Stomach (tissue), 9 donors: ENCODE results near the gene CCDC3. TPM values are rescaled to one million over a fixed set of nuclear protein-coding genes. Genes with fewer than 3 reads are reported as not detected.
A peak's percentile ranks its signal among the peaks of the same experiment; 100 is the strongest.

Source experiments
- DNase-seq, 2 donors: peaks; one replicate each; pipeline versions ENCODE4 v3.0.0 to v3.0.0-alpha.2; 2013 to 2019
- H3K27ac ChIP-seq, 5 donors: fragments of 200-600 bp in 4 of 5; sonication (generic) in 4 of 5; one replicate each; pipeline ENCODE4 v1.5.1; 2013 to 2019; ENCODE audit warnings: mild to moderate bottlenecking in 1 of 5, moderate library complexity in 1 of 5
- H3K27me3 ChIP-seq, 3 donors: fragments of 200-600 bp; sonication (generic); one replicate each; pipeline ENCODE4 v1.5.1; 2017 to 2019; ENCODE audit warnings: mixed run types in 1 of 3
- H3K36me3 ChIP-seq, 4 donors: fragments of 200-600 bp; sonication (generic); 1 replicate in 3 of 4; 2 replicates in 1 of 4; pipeline ENCODE4 v1.5.1; 2016 to 2019
- H3K4me1 ChIP-seq, 4 donors: fragments of 200-600 bp; sonication (generic); one replicate each; pipeline ENCODE4 v1.5.1; 2016 to 2019
- H3K4me3 ChIP-seq, 4 donors: fragments of 200-600 bp; sonication (generic) in 3 of 4; one replicate each; pipeline ENCODE4 v1.5.1; 2016 to 2019; ENCODE audit warnings: mild to moderate bottlenecking in 1 of 4
- H3K9me3 ChIP-seq, 4 donors: fragments of 200-600 bp; sonication (generic); one replicate each; pipeline ENCODE4 v1.5.1; 2016 to 2019
- CTCF ChIP-seq, 7 experiments: fragments of 450-650 bp in 4 of 7; fragments of 200-600 bp in 3 of 7; sonication (generic) in 3 of 7; IDR thresholded peaks; one replicate each; pipeline ENCODE4 v1.5.1; 2016 to 2019; ENCODE audit warnings: antibody characterized with exemption in 7 of 7, control low read depth in 2 of 7, mild to moderate bottlenecking in 1 of 7
- EP300 ChIP-seq: sonication (generic); formaldehyde crosslinking; IDR thresholded peaks from one replicate; pipeline ENCODE4 v1.6.1; 2017; ENCODE audit warnings: antibody characterized with exemption
- POLR2A ChIP-seq, 4 donors: fragments of 450-650 bp; IDR thresholded peaks; one replicate each; pipeline ENCODE4 v1.6.1; 2016; ENCODE audit warnings: antibody characterized with exemption in 4 of 4, control low read depth in 2 of 4, mild to moderate bottlenecking in 1 of 4, moderate library complexity in 1 of 4
- POLR2AphosphoS5 ChIP-seq, 3 donors: sonication (generic); formaldehyde crosslinking; IDR thresholded peaks; one replicate each; pipeline ENCODE4 v1.6.1; 2016; ENCODE audit warnings: antibody characterized with exemption in 3 of 3
- WGBS, 5 donors: extraction: QIAGEN DNeasy Blood & Tissue Kit in 3 of 5; methylation state at CpG; one replicate each; pipeline versions ENCODE4 v1.1.5 to v1.1.7; 2013 to 2018; 5-methylcytosine and 5-hydroxymethylcytosine counted together
- intact Hi-C: fragments of 100-400 bp; cut with DNase I; formaldehyde crosslinking; loops from one replicate; pipeline ENCODE4 v1.15.1; 2023; ENCODE audit warnings: low total_unique reads
- polyA plus RNA-seq, 3 donors: library from polyadenylated mRNA; stranded (reverse); fragments of 200-250 nt; gene quantifications; one replicate each; pipeline ENCODE4 v1.2.3, GENCODE V29; 2013
- total RNA-seq, 5 donors: library from RNA; depleted of rRNA; stranded (reverse); fragments of >200 nt; gene quantifications; one replicate each; pipeline versions ENCODE4 v1.1.0 to v1.2.3, GENCODE V29; 2014 to 2016
- donor health status: healthy with polysubstance abuse.
- donor health status: Bipolar disorder and iron deficiency.
- donor health status: healthy.

CCDC3 gene
- total and polyA plus RNA-seq, 8 donors = 1.8 to 11.0 (median 4.8) TPM; not detected in 1

- Histone ChIP-seq H3K27ac (no peak overlapping the region), H3K36me3 (no peaks in the 10 kb centered on the region), H3K4me1 (no peaks in the 10 kb centered on the region), H3K4me3 (no peak overlapping the region), H3K9me3 (peaks cover 0 to 20% (median 12%) of the 10 kb centered on the region in 4 donors), H3K27me3 (no peaks in the 10 kb centered on the region)
- no peak for DNase-seq
- WGBS, 5 donors = 71 to 76% (median 73%) methylated on average over 8 of the region's 8 CpGs
- TF ChIP-seq CTCF (IDR thresholded peaks at IDR 0.05) (no peak), POLR2A (IDR thresholded peaks at IDR 0.05) (no peak), POLR2AphosphoS5 (IDR thresholded peaks at IDR 0.05) (no peak), EP300 (no peak)
- intact Hi-C loops = no loop called here
These were observed 17.8 kb upstream of the CCDC3 start for GRCh38 chr10:13019280-13019679.

GRCh38 chr10:13018171-13018570, 16.7 kb upstream of the CCDC3 start:
- no peaks in the 10 kb centered on the region for H3K36me3 ChIP-seq
- WGBS, 5 donors = 40 to 67% (median 48%) methylated on average over 3 of the region's 3 CpGs
- TF ChIP-seq EP300 (no peak), POLR2A (IDR thresholded peaks at IDR 0.05) (no peak), CTCF (IDR thresholded peaks at IDR 0.05) (no peak), POLR2AphosphoS5 (IDR thresholded peaks at IDR 0.05) (no peak)
- intact Hi-C loops = no loop called here
- no peaks in the 10 kb centered on the region for H3K27me3 ChIP-seq
- H3K9me3 ChIP-seq = peaks cover 0 to 16% (median 2%) of the 10 kb centered on the region in 4 donors
- no peaks in the 10 kb centered on the region for H3K4me1 ChIP-seq
- H3K4me3 ChIP-seq = no peak overlapping the region
- DNase-seq = peak in 1 of 2 donors; percentile 14
- no peak overlapping the region for H3K27ac ChIP-seq

GRCh38 chr10:13016886-13017285, 15.4 kb upstream of the CCDC3 start:
- 87 to 95% (median 91%) methylated on average over 10 of the region's 10 CpGs for WGBS, 5 donors
- Histone ChIP-seq H3K4me3 (no peak overlapping the region), H3K4me1 (no peaks in the 10 kb centered on the region), H3K36me3 (no peaks in the 10 kb centered on the region), H3K27me3 (no peaks in the 10 kb centered on the region), H3K27ac (no peak overlapping the region), H3K9me3 (peaks cover 0 to 8% (median 3%) of the 10 kb centered on the region in 4 donors)
- no peak for DNase-seq
- TF ChIP-seq EP300 = no peak
- TF ChIP-seq POLR2A (IDR thresholded peaks at IDR 0.05) = no peak
- TF ChIP-seq CTCF (IDR thresholded peaks at IDR 0.05) = no peak
- no peak for TF ChIP-seq POLR2AphosphoS5 (IDR thresholded peaks at IDR 0.05)
- intact Hi-C loops = no loop called here

GRCh38 chr10:13016426-13016825, 14.9 kb upstream of the CCDC3 start:
- 17 to 39% (median 28%) methylated on average over 5 of the region's 5 CpGs for WGBS, 5 donors

More at GRCh38 chr10:13016426-13016825, 14.9 kb upstream of the CCDC3 start:
- H3K27me3 ChIP-seq = no peaks in the 10 kb centered on the region
- peaks cover 0 to 9% (median 4%) of the 10 kb centered on the region in 4 donors for H3K9me3 ChIP-seq
- H3K4me3 ChIP-seq = no peak overlapping the region
- DNase-seq = peak in 1 of 2 donors; percentile 28
- intact Hi-C loops = no loop called here
- H3K27ac ChIP-seq = no peak overlapping the region
- H3K4me1 ChIP-seq = no peaks in the 10 kb centered on the region
- TF ChIP-seq POLR2AphosphoS5 (IDR thresholded peaks at IDR 0.05) (no peak), CTCF (IDR thresholded peaks at IDR 0.05) (no peak), EP300 (no peak), POLR2A (IDR thresholded peaks at IDR 0.05) (no peak)
- no peaks in the 10 kb centered on the region for H3K36me3 ChIP-seq
